Measurements from ENCODE around the gene RNFT1. TPM values are rescaled to one million over a fixed set of nuclear protein-coding genes. Genes with fewer than 3 reads are reported as not detected.

RNFT1 gene
- total and polyA plus RNA-seq, 9 donors = 9.0 to 19.3 (median 14.0) TPM

Other genes with a start within 250 kb of the RNFT1 start
- 8.7 TPM for gene TUBD1, start 71.8 kb downstream of the RNFT1 start, total RNA-seq
- 10 to 100 TPM in 4 of 8 donors, 1 to 10 TPM in 4; 7.2 to 12.4 (median 10.2) TPM for gene TUBD1, start 71.8 kb downstream of the RNFT1 start, polyA plus RNA-seq (ENCODE audit: insufficient read depth in 1 of 8, insufficient read length in 8 of 8, low replicate concordance in 1 of 8)
- 29.7 TPM for gene RPS6KB1, start 71.6 kb downstream of the RNFT1 start, total RNA-seq
- 10 to 100 TPM; 29.4 to 38.5 (median 34.2) TPM for gene RPS6KB1, start 71.6 kb downstream of the RNFT1 start, polyA plus RNA-seq (ENCODE audit: insufficient read depth in 1 of 8, insufficient read length in 8 of 8, low replicate concordance in 1 of 8)
- 16.0 TPM for gene HEATR6, start 114.2 kb upstream of the RNFT1 start, total RNA-seq
- gene HEATR6, start 114.2 kb upstream of the RNFT1 start, polyA plus RNA-seq (ENCODE audit: insufficient read depth in 1 of 8, insufficient read length in 8 of 8, low replicate concordance in 1 of 8) = 10 to 100 TPM; 14.0 to 19.9 (median 18.0) TPM
- gene CA4, start 185.2 kb upstream of the RNFT1 start, total RNA-seq = 7.4 TPM
- 10 to 100 TPM in 2 of 8 donors, 1 to 10 TPM in 6; 4.8 to 16.3 (median 6.8) TPM for gene CA4, start 185.2 kb upstream of the RNFT1 start, polyA plus RNA-seq (ENCODE audit: insufficient read depth in 1 of 8, insufficient read length in 8 of 8, low replicate concordance in 1 of 8)

Measured in muscle of leg (tissue), 9 donors.